Neural progenitor cell (in vitro differentiated cells): ENCODE measurements around the gene CORO7. TPM values are rescaled to one million over a fixed set of nuclear protein-coding genes. Genes with fewer than 3 reads are reported as not detected.

ENCODE experiments used
- DNase-seq: peaks from one replicate; pipeline ENCODE4 v3.0.0-alpha.2; 2016; ENCODE audit warnings: low spot score
- H2AFZ ChIP-seq: fragments of 200-600 bp; sonication (generic); replicated peaks from 2 replicates; pipeline ENCODE4 v1.6.1; 2016; ENCODE audit warnings: antibody characterized with exemption
- H3F3A ChIP-seq: fragments of 200-600 bp; sonication (generic); 2 replicates; pipeline ENCODE4 v1.6.1; 2016; ENCODE audit warnings: antibody characterized with exemption, low read depth
- H3K27ac ChIP-seq: fragments of 200-600 bp; sonication (generic); 2 replicates; pipeline ENCODE4 v1.5.1; 2016; ENCODE audit warnings: mild to moderate bottlenecking
- H3K27me3 ChIP-seq: fragments of 200-600 bp; sonication (generic); 2 replicates; pipeline ENCODE4 v1.6.1; 2016; ENCODE audit warnings: mild to moderate bottlenecking, moderate library complexity
- H3K36me3 ChIP-seq: fragments of 200-600 bp; sonication (generic); 2 replicates; pipeline ENCODE4 v1.5.1; 2016
- H3K4me1 ChIP-seq: fragments of 200-600 bp; sonication (generic); 2 replicates; pipeline ENCODE4 v1.6.1; 2016; ENCODE audit warnings: mixed run types
- H3K4me2 ChIP-seq: fragments of 200-600 bp; sonication (generic); 2 replicates; pipeline ENCODE4 v1.6.1; 2016
- H3K4me3 ChIP-seq: fragments of 200-600 bp; sonication (generic); 2 replicates; pipeline ENCODE4 v1.5.1; 2016
- H3K79me2 ChIP-seq: fragments of 200-600 bp; sonication (generic); 2 replicates; pipeline ENCODE4 v1.6.1; 2016; ENCODE audit warnings: low read depth
- H3K9ac ChIP-seq: fragments of 200-600 bp; sonication (generic); 2 replicates; pipeline ENCODE4 v1.6.1; 2016
- H3K9me3 ChIP-seq: fragments of 200-600 bp; sonication (generic); 2 replicates; pipeline ENCODE4 v1.5.1; 2016; ENCODE audit warnings: low read depth
- H4K20me1 ChIP-seq: fragments of 200-600 bp; sonication (generic); 2 replicates; pipeline ENCODE4 v1.6.1; 2016; ENCODE audit warnings: low read depth
- H3K27ac Mint-ChIP-seq: 3 replicates; pipeline ENCODE4 v1.8.0; 2021; ENCODE audit warnings: mixed read lengths
- H3K27me3 Mint-ChIP-seq: 2 replicates; pipeline ENCODE4 v1.8.0; 2022; ENCODE audit warnings: low read depth, mild to moderate bottlenecking, inconsistent platforms, moderate library complexity, mixed read lengths; ENCODE audit not compliant: insufficient read depth
- H3K36me3 Mint-ChIP-seq: 3 replicates; pipeline ENCODE4 v1.8.0; 2021; ENCODE audit warnings: mixed read lengths
- H3K4me1 Mint-ChIP-seq: 3 replicates; pipeline ENCODE4 v1.8.0; 2021; ENCODE audit warnings: mixed read lengths
- H3K4me3 Mint-ChIP-seq: 3 replicates; pipeline ENCODE4 v1.8.0; 2021; ENCODE audit warnings: mild to moderate bottlenecking, moderate library complexity, mixed read lengths
- H3K9me3 Mint-ChIP-seq: 3 replicates; pipeline ENCODE4 v1.8.0; 2020; ENCODE audit warnings: mixed read lengths
- EZH2 ChIP-seq: fragments of 200-600 bp; sonication (generic); IDR thresholded peaks from 2 replicates; pipeline ENCODE4 v1.6.1; 2017; ENCODE audit warnings: antibody characterized with exemption, mild to moderate bottlenecking, moderate library complexity
- EZH2phosphoT487 ChIP-seq: fragments of 200-600 bp; sonication (generic); IDR thresholded peaks from 2 replicates; pipeline ENCODE4 v1.6.1; 2017; ENCODE audit warnings: antibody characterized with exemption
- total RNA-seq: library from RNA; depleted of rRNA; stranded (reverse); fragments of >200 nt; gene quantifications from 2 replicates; pipeline ENCODE4 v1.2.3, GENCODE V29; 2015; ENCODE audit warnings: low replicate concordance
- TF ChIP-seq, protein P1 (sequence below): fragments of 200-600 bp; sonication (generic); IDR thresholded peaks from 2 replicates; pipeline ENCODE4 v1.5.1; 2017; ENCODE audit warnings: antibody characterized with exemption, mild to moderate bottlenecking

The CORO7 gene
- total RNA-seq, 1 donor from 2014 or later: 6.8 TPM

DNA sequence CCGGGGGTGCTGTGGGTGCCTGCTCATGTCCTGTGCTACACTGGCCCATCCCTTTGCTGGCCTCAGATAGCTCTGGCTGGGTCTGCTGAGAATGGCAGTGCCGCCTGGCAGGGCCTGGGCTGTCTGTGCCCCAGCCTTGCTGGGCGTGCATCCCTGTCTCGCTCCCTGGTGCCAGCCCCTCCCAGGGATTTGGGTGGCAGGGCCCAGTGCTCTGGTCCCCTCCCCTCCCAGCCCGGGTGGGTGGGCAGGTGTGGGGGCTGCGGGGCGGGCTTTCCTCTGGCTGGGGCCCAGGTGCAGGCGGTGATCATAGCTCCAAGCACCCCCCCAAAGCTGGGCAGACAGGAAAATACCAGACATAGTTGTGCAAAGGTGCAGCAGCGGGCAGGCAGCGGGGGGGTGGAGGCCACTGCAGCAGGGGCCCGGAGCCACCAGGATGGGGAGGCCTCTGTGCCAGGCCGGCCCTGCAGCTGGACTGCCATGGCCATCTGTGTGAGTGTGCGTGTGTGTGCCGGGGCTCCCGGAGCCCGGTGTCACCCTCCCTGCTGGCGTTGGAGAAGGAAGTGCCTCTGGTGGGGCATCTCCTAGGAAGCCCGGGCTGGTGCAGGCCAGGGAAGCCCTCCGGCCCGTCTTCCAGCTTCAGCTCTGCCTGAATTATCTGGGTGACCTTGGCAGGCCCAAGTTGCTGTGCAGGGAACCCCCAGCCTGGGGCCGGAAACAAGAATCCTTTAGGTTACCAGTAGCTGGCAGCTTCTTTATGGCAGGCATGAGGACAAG is 93.1 kb downstream of the CORO7 start:
- H2AFZ ChIP-seq: no peak overlapping the region
- no peak overlapping the region for H3K9ac ChIP-seq
- H3K4me3 Mint-ChIP-seq: no peak overlapping the region
- H3K36me3 ChIP-seq: no peaks in the 10 kb centered on the region
- peaks cover 86% of the 10 kb centered on the region for H4K20me1 ChIP-seq
- H3K9me3 ChIP-seq: no peaks in the 10 kb centered on the region
- H3K36me3 Mint-ChIP-seq: no peaks in the 10 kb centered on the region
- H3K27ac Mint-ChIP-seq: no peak overlapping the region
- no peak overlapping the region for H3K4me3 ChIP-seq
- no peaks in the 10 kb centered on the region for H3K9me3 Mint-ChIP-seq
- no peak for DNase-seq
- peaks cover 24% of the 10 kb centered on the region for H3F3A ChIP-seq
- no peaks in the 10 kb centered on the region for H3K27me3 Mint-ChIP-seq
- no peak for TF ChIP-seq EZH2
- TF ChIP-seq, protein P1, sequence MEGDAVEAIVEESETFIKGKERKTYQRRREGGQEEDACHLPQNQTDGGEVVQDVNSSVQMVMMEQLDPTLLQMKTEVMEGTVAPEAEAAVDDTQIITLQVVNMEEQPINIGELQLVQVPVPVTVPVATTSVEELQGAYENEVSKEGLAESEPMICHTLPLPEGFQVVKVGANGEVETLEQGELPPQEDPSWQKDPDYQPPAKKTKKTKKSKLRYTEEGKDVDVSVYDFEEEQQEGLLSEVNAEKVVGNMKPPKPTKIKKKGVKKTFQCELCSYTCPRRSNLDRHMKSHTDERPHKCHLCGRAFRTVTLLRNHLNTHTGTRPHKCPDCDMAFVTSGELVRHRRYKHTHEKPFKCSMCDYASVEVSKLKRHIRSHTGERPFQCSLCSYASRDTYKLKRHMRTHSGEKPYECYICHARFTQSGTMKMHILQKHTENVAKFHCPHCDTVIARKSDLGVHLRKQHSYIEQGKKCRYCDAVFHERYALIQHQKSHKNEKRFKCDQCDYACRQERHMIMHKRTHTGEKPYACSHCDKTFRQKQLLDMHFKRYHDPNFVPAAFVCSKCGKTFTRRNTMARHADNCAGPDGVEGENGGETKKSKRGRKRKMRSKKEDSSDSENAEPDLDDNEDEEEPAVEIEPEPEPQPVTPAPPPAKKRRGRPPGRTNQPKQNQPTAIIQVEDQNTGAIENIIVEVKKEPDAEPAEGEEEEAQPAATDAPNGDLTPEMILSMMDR: no peak
- no peak for TF ChIP-seq EZH2phosphoT487
- peak overlapping the region; percentile 20 for H3K27ac ChIP-seq
- peaks cover 19% of the 10 kb centered on the region for H3K4me1 ChIP-seq
- H3K4me2 ChIP-seq: no peak overlapping the region
- H3K27me3 ChIP-seq: no peaks in the 10 kb centered on the region
- H3K79me2 ChIP-seq: peaks cover 23% of the 10 kb centered on the region
- H3K4me1 Mint-ChIP-seq: peaks cover 28% of the 10 kb centered on the region

DNA sequence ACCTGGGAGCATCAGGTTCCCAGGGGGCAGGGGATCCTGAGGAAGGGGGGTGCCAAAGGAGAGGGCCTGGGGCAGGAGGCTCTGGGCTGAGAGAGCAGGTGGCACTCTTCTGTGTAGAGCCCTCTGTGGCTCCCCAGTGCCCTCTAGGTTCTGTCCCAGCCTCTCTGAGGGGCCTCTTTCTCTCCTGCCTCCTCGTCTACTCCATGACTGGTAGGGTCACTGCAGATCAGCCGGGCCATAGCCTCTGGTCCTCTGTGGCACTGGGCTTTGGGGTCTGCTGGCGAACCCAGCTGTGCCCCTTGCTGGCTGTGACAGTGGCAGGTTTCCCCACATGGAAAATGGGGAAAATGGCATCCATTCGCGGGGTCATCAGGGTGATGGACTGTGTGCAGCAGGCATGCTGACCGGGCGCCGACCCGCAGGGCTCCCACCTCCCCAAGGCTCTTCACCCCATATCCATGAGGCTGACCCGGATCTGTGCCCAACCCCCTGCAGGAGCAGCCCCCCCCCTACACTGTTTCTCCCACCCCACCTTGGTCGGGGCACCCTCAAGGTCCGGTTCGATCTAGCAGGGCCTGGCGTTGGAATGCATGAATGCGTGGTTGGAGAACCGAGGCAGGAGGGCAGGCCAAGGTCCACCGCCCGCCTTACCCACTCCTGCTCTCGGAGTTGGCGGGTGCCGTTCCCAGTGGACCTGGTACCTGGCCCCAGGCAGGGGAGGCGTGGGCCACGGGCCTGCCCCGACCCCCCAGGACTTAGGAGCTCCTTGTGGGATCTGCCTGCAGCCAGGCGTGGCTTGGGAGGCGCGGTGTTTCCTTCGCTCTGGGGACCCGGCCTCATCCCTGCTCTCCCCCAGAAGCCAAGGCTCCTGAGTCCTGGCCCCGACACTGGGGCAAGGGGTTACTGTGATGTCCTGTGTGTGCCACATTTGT is 94.0 kb downstream of the CORO7 start:
- Mint-ChIP-seq H3K36me3 (no peaks in the 10 kb centered on the region), H3K4me1 (peaks cover 32% of the 10 kb centered on the region), H3K4me3 (no peak overlapping the region), H3K9me3 (no peaks in the 10 kb centered on the region), H3K27ac (no peak overlapping the region), H3K27me3 (no peaks in the 10 kb centered on the region)
- Histone ChIP-seq H3K27me3 (no peaks in the 10 kb centered on the region), H3K4me3 (no peak overlapping the region), H3K4me2 (no peak overlapping the region), H4K20me1 (peaks cover 94% of the 10 kb centered on the region), H3K79me2 (peaks cover 31% of the 10 kb centered on the region), H3F3A (peaks cover 21% of the 10 kb centered on the region), H3K36me3 (no peaks in the 10 kb centered on the region), H3K9me3 (no peaks in the 10 kb centered on the region), H3K4me1 (peaks cover 27% of the 10 kb centered on the region), H3K9ac (no peak overlapping the region), H3K27ac (no peak overlapping the region), H2AFZ (no peak overlapping the region)
- no peak for DNase-seq
- TF ChIP-seq EZH2 (no peak), EZH2phosphoT487 (no peak)
- TF ChIP-seq, protein P1: no peak

DNA sequence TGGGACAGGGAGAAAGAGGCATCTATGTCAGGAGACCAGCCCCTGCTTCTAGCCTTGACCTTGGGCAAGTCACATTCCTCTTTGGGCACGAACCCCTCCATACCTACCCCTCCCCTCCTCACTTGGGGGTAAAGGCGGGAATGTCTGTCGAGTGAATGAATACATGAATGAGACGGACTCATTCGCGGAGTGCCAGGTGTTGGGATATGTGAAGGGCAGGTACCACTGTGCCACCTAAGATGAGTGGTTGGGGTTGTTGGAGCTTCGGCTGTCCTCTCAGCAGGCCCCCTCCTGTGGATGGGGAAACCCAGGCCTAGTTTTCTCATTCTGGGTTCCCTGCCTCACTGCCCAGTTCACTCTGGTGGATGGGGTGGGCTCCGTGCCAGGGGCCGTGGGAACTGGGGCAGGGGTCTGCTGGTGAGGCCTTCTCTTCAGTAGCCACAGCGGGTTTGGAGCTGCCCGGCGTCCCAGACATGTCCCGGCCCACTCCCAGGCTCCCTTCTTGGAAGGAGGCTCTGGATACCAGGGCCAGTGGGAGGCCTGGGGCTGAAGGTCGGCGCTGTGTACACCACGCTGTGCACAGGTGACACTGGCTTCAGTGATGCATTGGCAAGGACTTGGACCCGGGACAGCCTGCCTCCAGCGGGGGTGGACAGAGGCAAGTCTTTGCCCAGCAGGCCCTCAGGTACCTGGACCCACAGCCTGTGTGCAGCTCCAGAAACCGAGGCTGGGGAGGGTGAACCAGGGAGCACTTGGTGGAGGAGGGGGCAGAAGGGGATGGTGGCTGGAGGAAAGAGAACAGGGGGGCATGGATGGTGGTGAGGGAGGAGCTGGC is 94.9 kb downstream of the CORO7 start:
- H3K79me2 ChIP-seq: peaks cover 40% of the 10 kb centered on the region
- H3K27me3 Mint-ChIP-seq: no peaks in the 10 kb centered on the region

More for the DNA sequence above, 94.9 kb downstream of the CORO7 start:
- no peaks in the 10 kb centered on the region for H3K9me3 Mint-ChIP-seq
- no peak overlapping the region for H3K27ac ChIP-seq
- H3K36me3 Mint-ChIP-seq: no peaks in the 10 kb centered on the region
- peaks cover 28% of the 10 kb centered on the region for H3K4me1 Mint-ChIP-seq
- no peak overlapping the region for H3K4me2 ChIP-seq
- H3K9ac ChIP-seq: no peak overlapping the region
- peaks cover 18% of the 10 kb centered on the region for H3F3A ChIP-seq
- no peak for DNase-seq
- H3K27me3 ChIP-seq: no peaks in the 10 kb centered on the region
- no peaks in the 10 kb centered on the region for H3K36me3 ChIP-seq
- H4K20me1 ChIP-seq: peaks cover 95% of the 10 kb centered on the region
- no peak overlapping the region for H3K4me3 ChIP-seq
- H3K4me3 Mint-ChIP-seq: no peak overlapping the region
- no peak overlapping the region for H3K27ac Mint-ChIP-seq
- H2AFZ ChIP-seq: no peak overlapping the region
- H3K4me1 ChIP-seq: peaks cover 34% of the 10 kb centered on the region
- TF ChIP-seq EZH2phosphoT487 (no peak), EZH2 (no peak)
- TF ChIP-seq, protein P1: no peak
- H3K9me3 ChIP-seq: no peaks in the 10 kb centered on the region
